Ascending aorta (tissue), 2 donors: ENCODE measurements around the gene SLC25A25. TPM values are rescaled to one million over a fixed set of nuclear protein-coding genes. Genes with fewer than 3 reads are reported as not detected.

Source experiments
- DNase-seq, 2 donors: peaks; one replicate each; pipeline ENCODE4 v3.0.0-alpha.2; 2019; ENCODE audit warnings: low spot score in 2 of 2
- H3K27ac ChIP-seq, 2 donors: fragments of 200-600 bp; sonication (generic); one replicate each; pipeline ENCODE4 v1.5.1; 2016 to 2017; ENCODE audit warnings: mild to moderate bottlenecking in 1 of 2
- H3K27me3 ChIP-seq: fragments of 200-600 bp; sonication (generic); one replicate; pipeline ENCODE4 v1.5.1; 2017
- H3K36me3 ChIP-seq, 2 donors: fragments of 200-600 bp; sonication (generic); one replicate each; pipeline ENCODE4 v1.5.1; 2016
- H3K4me1 ChIP-seq, 2 donors: fragments of 200-600 bp; sonication (generic); one replicate each; pipeline ENCODE4 v1.5.1; 2016 to 2017; ENCODE audit warnings: mild to moderate bottlenecking in 1 of 2
- H3K4me3 ChIP-seq, 2 donors: fragments of 200-600 bp; sonication (generic); one replicate each; pipeline ENCODE4 v1.5.1; 2016 to 2017; ENCODE audit warnings: mild to moderate bottlenecking in 1 of 2
- H3K9me3 ChIP-seq, 2 donors: fragments of 200-600 bp; sonication (generic); one replicate each; pipeline ENCODE4 v1.5.1; 2016
- CTCF ChIP-seq, 3 experiments: fragments of 200-600 bp in 2 of 3; fragments of 450-650 bp in 1 of 3; sonication (generic) in 2 of 3; IDR thresholded peaks; one replicate each; pipeline ENCODE4 v1.5.1; 2016 to 2019; ENCODE audit warnings: antibody characterized with exemption in 3 of 3, mild to moderate bottlenecking in 1 of 3, moderate library complexity in 1 of 3
- intact Hi-C: fragments of 100-400 bp; cut with DNase I; formaldehyde crosslinking; loops from one replicate; pipeline ENCODE4 v1.15.1; 2023
- total RNA-seq: library from RNA; depleted of rRNA; stranded (reverse); fragments of >200 nt; gene quantifications from one replicate; pipeline ENCODE4 v1.1.0, GENCODE V29; 2016

Gene SLC25A25
- total RNA-seq, 1 donor from 2014 or later: 27.4 TPM

GRCh38 chr9:128142596-128142995, 74.6 kb downstream of the SLC25A25 start:
- H3K36me3 ChIP-seq: no peaks in the 10 kb centered on the region
- H3K27ac ChIP-seq: no peak overlapping the region
- no peaks in the 10 kb centered on the region for H3K27me3 ChIP-seq
- H3K4me3 ChIP-seq: no peak overlapping the region
- H3K4me1 ChIP-seq: no peaks in the 10 kb centered on the region
- intact Hi-C loops: no loop called here
- TF ChIP-seq CTCF (IDR thresholded peaks at IDR 0.05): no peak
- H3K9me3 ChIP-seq: no peaks in the 10 kb centered on the region
- no peak for DNase-seq

- DNase-seq: no peak
- H3K4me3 ChIP-seq: no peak overlapping the region
- intact Hi-C loops: no loop called here
These were observed 75.7 kb downstream of the SLC25A25 start for GRCh38 chr9:128143525-128144238.

GRCh38 chr9:128144239-128145181, 76.5 kb downstream of the SLC25A25 start:
- TF ChIP-seq CTCF (IDR thresholded peaks at IDR 0.05): no peak

More at GRCh38 chr9:128143525-128144238, 75.7 kb downstream of the SLC25A25 start:
- Histone ChIP-seq H3K9me3 (no peaks in the 10 kb centered on the region), H3K27me3 (no peaks in the 10 kb centered on the region), H3K4me1 (no peaks in the 10 kb centered on the region), H3K27ac (no peak overlapping the region), H3K36me3 (no peaks in the 10 kb centered on the region)
- TF ChIP-seq CTCF (IDR thresholded peaks at IDR 0.05): no peak

GRCh38 chr9:128145536-128145935, 77.5 kb downstream of the SLC25A25 start:
- H3K36me3 ChIP-seq: no peaks in the 10 kb centered on the region
- H3K9me3 ChIP-seq: no peaks in the 10 kb centered on the region
- intact Hi-C loops: no loop called here
- no peaks in the 10 kb centered on the region for H3K27me3 ChIP-seq
- no peak for TF ChIP-seq CTCF (IDR thresholded peaks at IDR 0.05)
- no peak overlapping the region for H3K27ac ChIP-seq
- no peaks in the 10 kb centered on the region for H3K4me1 ChIP-seq
- no peak for DNase-seq
- no peak overlapping the region for H3K4me3 ChIP-seq

More at GRCh38 chr9:128144239-128145181, 76.5 kb downstream of the SLC25A25 start:
- intact Hi-C loops: no loop called here
- DNase-seq: no peak
- Histone ChIP-seq H3K4me1 (no peaks in the 10 kb centered on the region), H3K9me3 (no peaks in the 10 kb centered on the region), H3K27ac (no peak overlapping the region), H3K27me3 (no peaks in the 10 kb centered on the region), H3K36me3 (no peaks in the 10 kb centered on the region), H3K4me3 (no peak overlapping the region)

- no peaks in the 10 kb centered on the region for H3K4me1 ChIP-seq
- H3K36me3 ChIP-seq: no peaks in the 10 kb centered on the region
- H3K27ac ChIP-seq: no peak overlapping the region
- H3K4me3 ChIP-seq: no peak overlapping the region
- no peaks in the 10 kb centered on the region for H3K27me3 ChIP-seq
- TF ChIP-seq CTCF (IDR thresholded peaks at IDR 0.05): no peak
- intact Hi-C loops: no loop called here
- H3K9me3 ChIP-seq: no peaks in the 10 kb centered on the region
- DNase-seq: no peak
These were observed 77.9 kb downstream of the SLC25A25 start for GRCh38 chr9:128145951-128146351.
